Measurements from ENCODE around the gene CD34.

CD34 gene

GRCh38 chr1:207902566-207902965 lies 8.4 kb downstream of the CD34 start:
- TF ChIP-seq CTCF (IDR thresholded peaks at IDR 0.05; ENCODE audit: control insufficient read depth, extremely low read depth, insufficient read depth), result no peak
- DNase-seq (ENCODE audit: low read depth), result no peak
- H3K4me3 ChIP-seq (ENCODE audit: low read depth, low read length), result no peak overlapping the region

GRCh38 chr1:207901041-207901653 lies 9.8 kb downstream of the CD34 start:
- DNase-seq (ENCODE audit: low read depth), result no peak
- H3K4me3 ChIP-seq (ENCODE audit: low read depth, low read length), result no peak overlapping the region
- no peak for TF ChIP-seq CTCF (IDR thresholded peaks at IDR 0.05; ENCODE audit: control insufficient read depth, extremely low read depth, insufficient read depth)

DNA sequence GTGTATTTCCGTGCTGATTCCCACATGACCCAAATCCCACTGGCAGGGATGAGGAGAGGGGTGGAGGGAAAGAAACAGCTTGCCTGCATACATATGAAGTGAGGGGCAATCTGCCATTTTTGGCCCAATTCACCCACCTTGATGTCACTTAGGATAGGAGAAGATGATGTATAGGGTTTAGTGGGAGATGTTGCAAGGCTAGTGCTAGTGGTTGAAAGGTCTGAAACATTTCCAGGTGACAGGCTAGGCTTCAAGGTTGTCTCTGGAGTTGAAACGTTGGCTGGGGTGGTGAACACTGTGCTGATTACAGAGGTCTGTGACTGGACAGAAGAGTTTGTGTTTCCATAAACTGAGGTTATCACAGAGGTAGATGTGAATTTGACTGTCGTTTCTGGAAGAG lies 12.1 kb downstream of the CD34 start:
- no peak for DNase-seq (ENCODE audit: low read depth)
- TF ChIP-seq CTCF (IDR thresholded peaks at IDR 0.05; ENCODE audit: control insufficient read depth, extremely low read depth, insufficient read depth), result no peak
- H3K4me3 ChIP-seq (ENCODE audit: low read depth, low read length), result no peak overlapping the region

- H3K4me3 ChIP-seq (ENCODE audit: low read depth, low read length), result no peak overlapping the region
- TF ChIP-seq CTCF (IDR thresholded peaks at IDR 0.05; ENCODE audit: control insufficient read depth, extremely low read depth, insufficient read depth), result no peak
- no peak for DNase-seq (ENCODE audit: low read depth)
Observed at GRCh38 chr1:207898260-207898659, 12.7 kb downstream of the CD34 start.

- no peak overlapping the region for H3K4me3 ChIP-seq (ENCODE audit: low read depth, low read length)
- DNase-seq (ENCODE audit: low read depth), result no peak
- no peak for TF ChIP-seq CTCF (IDR thresholded peaks at IDR 0.05; ENCODE audit: control insufficient read depth, extremely low read depth, insufficient read depth)
Observed at GRCh38 chr1:207897188-207897587, 13.7 kb downstream of the CD34 start.

- TF ChIP-seq CTCF (IDR thresholded peaks at IDR 0.05; ENCODE audit: control insufficient read depth, extremely low read depth, insufficient read depth), result no peak
- H3K4me3 ChIP-seq (ENCODE audit: low read depth, low read length), result no peak overlapping the region
- no peak for DNase-seq (ENCODE audit: low read depth)
Observed at GRCh38 chr1:207896547-207896946, 14.4 kb downstream of the CD34 start.

DNA sequence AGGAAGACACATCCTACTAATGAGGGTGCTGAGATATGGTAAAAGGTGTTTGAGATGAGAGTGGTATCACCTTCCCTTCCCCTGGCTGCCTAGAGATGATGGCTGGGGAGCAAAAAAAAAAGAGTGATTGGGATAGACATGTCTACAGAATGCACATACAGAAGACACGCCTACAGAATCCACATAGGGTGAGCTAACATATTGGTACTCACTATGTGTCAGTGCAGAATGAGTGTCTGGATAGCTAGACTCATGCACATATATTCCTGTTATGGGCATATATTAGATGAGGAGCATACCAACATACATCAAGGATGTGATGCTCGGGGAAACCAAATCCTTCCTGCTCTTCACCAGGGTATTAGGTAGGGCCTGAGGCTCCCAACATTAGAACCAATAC lies 16.2 kb downstream of the CD34 start:
- no peak for TF ChIP-seq CTCF (IDR thresholded peaks at IDR 0.05; ENCODE audit: control insufficient read depth, extremely low read depth, insufficient read depth)
- no peak overlapping the region for H3K4me3 ChIP-seq (ENCODE audit: low read depth, low read length)
- DNase-seq (ENCODE audit: low read depth), result no peak

Data from LNCaP clone FGC (cell line).